ENCODE data around the gene PLPP4. TPM values are rescaled to one million over a fixed set of nuclear protein-coding genes. Genes with fewer than 3 reads are reported as not detected.

The PLPP4 gene
- total and polyA plus RNA-seq, 2 donors from 2014 or later: 6.4 to 11.2 TPM

GRCh38 chr10:120606051-120606764, 149.2 kb downstream of the PLPP4 start:
- FAIRE-seq (no peak), DNase-seq (no peak)
- H3K27me3 ChIP-seq (ENCODE audit: control insufficient read depth, insufficient read depth, low read length): no peaks in the 10 kb centered on the region
- no peaks in the 10 kb centered on the region for H3K36me3 ChIP-seq (ENCODE audit: control insufficient read depth in 2 of 3, insufficient read depth in 3 of 3, low read length in 3 of 3)
- intact Hi-C loops (cut with DNase I): no loop called here
- peaks cover 0 to 9% (median 0%) of the 10 kb centered on the region in 3 donors for H3K9me3 ChIP-seq (ENCODE audit: control insufficient read depth in 2 of 3, insufficient read depth in 1 of 3, low read length in 3 of 3)
- H3K4me3 ChIP-seq (ENCODE audit: low read length in 3 of 3): no peak overlapping the region
- no peak overlapping the region for H3K27ac ChIP-seq (ENCODE audit: low read depth in 2 of 2, low read length in 2 of 2)
- no peaks in the 10 kb centered on the region for H3K4me1 ChIP-seq (ENCODE audit: control insufficient read depth in 2 of 3, insufficient read depth in 2 of 3, low read depth in 1 of 3, low read length in 3 of 3)
- no peak for TF ChIP-seq CTCF (IDR thresholded peaks at IDR 0.05; ENCODE audit: borderline replicate concordance, extremely low read depth, insufficient read depth)
- no peak overlapping the region for H3K9ac ChIP-seq (ENCODE audit: low read length in 3 of 3)

GRCh38 chr10:120607016-120607709, 150.1 kb downstream of the PLPP4 start:
- intact Hi-C loops (cut with DNase I): no loop called here
- Histone ChIP-seq H3K36me3 (ENCODE audit: control insufficient read depth in 2 of 3, insufficient read depth in 3 of 3, low read length in 3 of 3) (no peaks in the 10 kb centered on the region), H3K4me1 (ENCODE audit: control insufficient read depth in 2 of 3, insufficient read depth in 2 of 3, low read depth in 1 of 3, low read length in 3 of 3) (no peaks in the 10 kb centered on the region), H3K4me3 (ENCODE audit: low read length in 3 of 3) (no peak overlapping the region), H3K9ac (ENCODE audit: low read length in 3 of 3) (no peak overlapping the region), H3K27me3 (ENCODE audit: control insufficient read depth, insufficient read depth, low read length) (no peaks in the 10 kb centered on the region), H3K27ac (ENCODE audit: low read depth in 2 of 2, low read length in 2 of 2) (no peak overlapping the region), H3K9me3 (ENCODE audit: control insufficient read depth in 2 of 3, insufficient read depth in 1 of 3, low read length in 3 of 3) (peaks cover 0 to 9% (median 0%) of the 10 kb centered on the region in 3 donors)
- FAIRE-seq: no peak
- DNase-seq: no peak
- no peak for TF ChIP-seq CTCF (IDR thresholded peaks at IDR 0.05; ENCODE audit: borderline replicate concordance, extremely low read depth, insufficient read depth)

GRCh38 chr10:120607710-120608703, 151.0 kb downstream of the PLPP4 start:
- intact Hi-C loops (cut with DNase I): no loop called here
- Histone ChIP-seq H3K4me1 (ENCODE audit: control insufficient read depth in 2 of 3, insufficient read depth in 2 of 3, low read depth in 1 of 3, low read length in 3 of 3) (no peaks in the 10 kb centered on the region), H3K27me3 (ENCODE audit: control insufficient read depth, insufficient read depth, low read length) (no peaks in the 10 kb centered on the region), H3K9me3 (ENCODE audit: control insufficient read depth in 2 of 3, insufficient read depth in 1 of 3, low read length in 3 of 3) (peaks cover 0 to 5% (median 0%) of the 10 kb centered on the region in 3 donors), H3K9ac (ENCODE audit: low read length in 3 of 3) (no peak overlapping the region), H3K36me3 (ENCODE audit: control insufficient read depth in 2 of 3, insufficient read depth in 3 of 3, low read length in 3 of 3) (no peaks in the 10 kb centered on the region), H3K4me3 (ENCODE audit: low read length in 3 of 3) (no peak overlapping the region), H3K27ac (ENCODE audit: low read depth in 2 of 2, low read length in 2 of 2) (no peak overlapping the region)
- TF ChIP-seq CTCF (IDR thresholded peaks at IDR 0.05; ENCODE audit: borderline replicate concordance, extremely low read depth, insufficient read depth): no peak
- FAIRE-seq (no peak), DNase-seq (no peak)

Measured in kidney (tissue), 14 donors.